GM19035 (cell line): ENCODE data around the gene FSD1L.

Experiments used
- ATAC-seq: cut with Tn5 transposase; IDR thresholded peaks from one replicate; pipeline ENCODE4 v1.9.1; 2021; ENCODE audit not compliant: unreplicated experiment

FSD1L gene

GRCh38 chr9:105435453-105435852 is 12.4 kb upstream of the FSD1L start:
- ATAC-seq: no peak

- no peak for ATAC-seq
These were observed 11.1 kb upstream of the FSD1L start for GRCh38 chr9:105436783-105437182.

GRCh38 chr9:105437704-105438103 is 10.1 kb upstream of the FSD1L start:
- no peak for ATAC-seq

- no peak for ATAC-seq
These were observed 9.6 kb upstream of the FSD1L start for GRCh38 chr9:105438141-105438806.

GRCh38 chr9:105439428-105439827 is 8.4 kb upstream of the FSD1L start:
- ATAC-seq: no peak

- no peak for ATAC-seq
These were observed 6.1 kb upstream of the FSD1L start for GRCh38 chr9:105441616-105442160.

GRCh38 chr9:105443121-105443520 is 4.7 kb upstream of the FSD1L start:
- no peak for ATAC-seq

- no peak for ATAC-seq
These were observed 3.7 kb upstream of the FSD1L start for GRCh38 chr9:105444130-105444529.

- no peak for ATAC-seq
These were observed 2.5 kb upstream of the FSD1L start for GRCh38 chr9:105445203-105445881.

GRCh38 chr9:105447386-105447813 is 434 bp upstream of the FSD1L start:
- no peak for ATAC-seq

GRCh38 chr9:105449081-105449480 is 1.2 kb downstream of the FSD1L start:
- ATAC-seq: no peak

- no peak for ATAC-seq
These were observed 4.4 kb downstream of the FSD1L start for GRCh38 chr9:105452185-105452584.

GRCh38 chr9:105455836-105456475 is 8.1 kb downstream of the FSD1L start:
- ATAC-seq: no peak

- ATAC-seq: no peak
These were observed 9.9 kb downstream of the FSD1L start for GRCh38 chr9:105457560-105458294.

- ATAC-seq: no peak
These were observed 10.6 kb downstream of the FSD1L start for GRCh38 chr9:105458404-105458803.

GRCh38 chr9:105459336-105459735 is 11.5 kb downstream of the FSD1L start:
- no peak for ATAC-seq

- no peak for ATAC-seq
These were observed 19.1 kb downstream of the FSD1L start for GRCh38 chr9:105466898-105467455.

- ATAC-seq: no peak
These were observed 21.0 kb downstream of the FSD1L start for GRCh38 chr9:105468875-105469274.

GRCh38 chr9:105473221-105473620 is 25.4 kb downstream of the FSD1L start:
- ATAC-seq: no peak

GRCh38 chr9:105475302-105475701 is 27.5 kb downstream of the FSD1L start:
- ATAC-seq: no peak

- ATAC-seq: no peak
These were observed 32.0 kb downstream of the FSD1L start for GRCh38 chr9:105479846-105480245.
